ENCODE measurements around the gene NKAIN2.

DNA sequence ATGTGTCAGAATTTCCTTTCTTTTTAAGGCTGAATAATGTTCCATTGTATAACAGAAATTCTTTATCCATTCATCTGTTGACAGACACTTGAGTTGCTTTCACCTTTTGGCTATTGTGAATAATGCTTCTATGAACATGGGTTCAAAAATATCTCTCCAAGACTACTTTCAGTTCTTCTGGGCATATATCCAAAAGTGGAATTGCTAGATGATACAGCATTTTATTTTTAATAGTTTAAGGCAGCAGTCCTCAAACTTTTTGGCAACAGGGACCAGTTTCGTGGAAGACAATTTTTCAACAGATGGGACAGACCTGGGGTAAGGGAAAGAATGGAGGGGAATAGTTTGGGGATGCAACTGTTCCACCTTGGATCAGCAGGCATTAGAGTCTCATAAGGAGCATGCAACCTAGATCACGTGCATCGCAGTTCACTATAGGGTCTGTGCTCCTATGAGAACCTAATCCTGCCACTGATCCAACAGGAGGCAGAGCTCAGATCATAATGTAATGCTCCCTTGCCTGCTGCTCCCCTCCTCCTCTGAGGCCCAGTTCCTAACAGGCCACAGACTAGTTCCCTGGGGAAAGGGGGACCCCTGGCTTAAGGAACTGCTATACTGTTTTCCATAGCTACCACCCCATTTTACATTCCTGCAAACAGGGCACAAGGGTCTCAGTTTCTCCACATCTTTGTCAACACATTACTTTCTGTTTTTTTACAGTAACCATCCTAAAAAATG is 918.6 kb downstream of the NKAIN2 start:
- TF ChIP-seq ZC3H10 (CRISPR knock-in tag; IDR thresholded peaks at IDR 0.05), result no peak
- no peak for TF ChIP-seq RARB (CRISPR knock-in tag; IDR thresholded peaks at IDR 0.05)
